K562 treated with DMSO at 1 percent for 24 hours (cell line): ENCODE measurements around the gene IFT81. TPM values are rescaled to one million over a fixed set of nuclear protein-coding genes. Genes with fewer than 3 reads are reported as not detected.

Experiments
- total RNA-seq: library from RNA; unstranded; fragments of 300-600 nt; gene quantifications from 2 replicates; pipeline ENCODE4 v1.2.3, GENCODE V29; 2022; ENCODE audit warnings: low read depth; ENCODE audit not compliant: insufficient read depth

Gene IFT81
- total RNA-seq, result 4.5 and 5.2 TPM in 2 replicates

GRCh38 chr12:110124269-110124995 is at the start of gene IFT81:
Gene IFT81 (plus strand): TSS chr12:110124357. CDS start chr12:110127381, 3,024 bp downstream.

Other genes with a start within 250 kb of the IFT81 start
- 8.3 and 9.4 TPM in 2 replicates for gene GLTP, start 243.8 kb upstream of the IFT81 start, total RNA-seq
- 25.8 and 26.4 TPM in 2 replicates for gene TCHP, start 224.1 kb upstream of the IFT81 start, total RNA-seq
- 17.8 and 21.2 TPM in 2 replicates for gene GIT2, start 128.0 kb upstream of the IFT81 start, total RNA-seq
- 63.4 and 76.2 TPM in 2 replicates for gene ANKRD13A, start 124.9 kb upstream of the IFT81 start, total RNA-seq
- gene C12orf76, start 75.8 kb upstream of the IFT81 start, total RNA-seq, result 17.6 and 20.5 TPM in 2 replicates
- 134 and 145 TPM in 2 replicates for gene ATP2A2, start 156.9 kb downstream of the IFT81 start, total RNA-seq